ENCODE measurements around the gene HACD1. TPM values are rescaled to one million over a fixed set of nuclear protein-coding genes. Genes with fewer than 3 reads are reported as not detected.
"Not testable (repeated sequence)": the region's sequence is repeated elsewhere in the genome, so short reads cannot be mapped to it uniquely, and the experiment has no call there.

Gene HACD1
- total and polyA plus RNA-seq, 2 donors from 2014 or later = 11.4 to 11.6 TPM

DNA sequence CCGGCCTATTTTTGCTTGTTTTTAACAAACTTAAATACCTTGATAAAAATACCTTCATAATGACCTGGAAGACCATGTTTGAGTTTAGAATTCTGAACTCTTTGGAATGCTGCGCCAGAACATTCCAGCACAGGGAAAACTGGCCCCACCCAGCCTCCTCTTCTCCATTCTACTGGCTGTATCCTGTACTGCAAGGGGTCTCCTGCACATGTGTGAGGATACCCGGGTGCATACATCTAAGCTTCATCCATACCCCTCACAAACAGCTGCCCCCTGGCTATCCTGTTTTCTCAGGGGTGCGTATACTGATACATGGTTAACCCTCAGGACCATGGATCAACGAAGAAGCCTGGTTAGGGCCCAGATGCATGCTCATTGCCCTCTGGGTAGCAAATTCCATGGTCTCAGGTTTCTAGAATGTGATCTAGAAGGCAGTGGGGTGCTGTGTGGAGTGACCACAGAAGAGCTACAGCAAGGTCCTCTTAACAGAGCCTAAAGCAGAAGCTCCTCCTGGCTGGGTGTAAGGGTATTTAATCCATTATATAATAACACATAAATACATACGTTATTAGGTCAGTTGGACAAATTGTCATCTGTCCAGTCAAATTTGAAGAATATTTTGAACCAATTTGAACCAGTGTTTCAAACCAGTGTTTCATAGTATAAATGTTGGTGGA, 26.1 kb downstream of the HACD1 start:
- intact Hi-C loops (cut with DNase I) = no loop called here
- FAIRE-seq = no peak
- no peaks in the 10 kb centered on the region for H3K9me3 ChIP-seq (ENCODE audit: control insufficient read depth in 2 of 3, insufficient read depth in 1 of 3, low read length in 3 of 3)

GRCh38 chr10:17589316-17589715, 27.9 kb downstream of the HACD1 start:
- intact Hi-C loops (cut with DNase I); H3K36me3 ChIP-seq (ENCODE audit: control insufficient read depth in 2 of 3, insufficient read depth in 3 of 3, low read length in 3 of 3); H3K9me3 ChIP-seq (ENCODE audit: control insufficient read depth in 2 of 3, insufficient read depth in 1 of 3, low read length in 3 of 3); FAIRE-seq; H3K9ac ChIP-seq (ENCODE audit: low read length in 3 of 3); H3K27ac ChIP-seq (ENCODE audit: low read depth in 2 of 2, low read length in 2 of 2); DNase-seq; H3K4me1 ChIP-seq (ENCODE audit: control insufficient read depth in 2 of 3, insufficient read depth in 2 of 3, low read depth in 1 of 3, low read length in 3 of 3); H3K4me3 ChIP-seq (ENCODE audit: low read length in 3 of 3); H3K27me3 ChIP-seq (ENCODE audit: control insufficient read depth, insufficient read depth, low read length): not testable (repeated sequence)

More for the DNA sequence above, 26.1 kb downstream of the HACD1 start:
- no peaks in the 10 kb centered on the region for H3K27me3 ChIP-seq (ENCODE audit: control insufficient read depth, insufficient read depth, low read length)
- H3K4me1 ChIP-seq (ENCODE audit: control insufficient read depth in 2 of 3, insufficient read depth in 2 of 3, low read depth in 1 of 3, low read length in 3 of 3) = no peaks in the 10 kb centered on the region
- DNase-seq = no peak
- H3K9ac ChIP-seq (ENCODE audit: low read length in 3 of 3) = no peak overlapping the region
- no peak overlapping the region for H3K4me3 ChIP-seq (ENCODE audit: low read length in 3 of 3)
- TF ChIP-seq, protein P1, sequence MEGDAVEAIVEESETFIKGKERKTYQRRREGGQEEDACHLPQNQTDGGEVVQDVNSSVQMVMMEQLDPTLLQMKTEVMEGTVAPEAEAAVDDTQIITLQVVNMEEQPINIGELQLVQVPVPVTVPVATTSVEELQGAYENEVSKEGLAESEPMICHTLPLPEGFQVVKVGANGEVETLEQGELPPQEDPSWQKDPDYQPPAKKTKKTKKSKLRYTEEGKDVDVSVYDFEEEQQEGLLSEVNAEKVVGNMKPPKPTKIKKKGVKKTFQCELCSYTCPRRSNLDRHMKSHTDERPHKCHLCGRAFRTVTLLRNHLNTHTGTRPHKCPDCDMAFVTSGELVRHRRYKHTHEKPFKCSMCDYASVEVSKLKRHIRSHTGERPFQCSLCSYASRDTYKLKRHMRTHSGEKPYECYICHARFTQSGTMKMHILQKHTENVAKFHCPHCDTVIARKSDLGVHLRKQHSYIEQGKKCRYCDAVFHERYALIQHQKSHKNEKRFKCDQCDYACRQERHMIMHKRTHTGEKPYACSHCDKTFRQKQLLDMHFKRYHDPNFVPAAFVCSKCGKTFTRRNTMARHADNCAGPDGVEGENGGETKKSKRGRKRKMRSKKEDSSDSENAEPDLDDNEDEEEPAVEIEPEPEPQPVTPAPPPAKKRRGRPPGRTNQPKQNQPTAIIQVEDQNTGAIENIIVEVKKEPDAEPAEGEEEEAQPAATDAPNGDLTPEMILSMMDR (IDR thresholded peaks at IDR 0.05; ENCODE audit: borderline replicate concordance, extremely low read depth, insufficient read depth) = no peak
- no peaks in the 10 kb centered on the region for H3K36me3 ChIP-seq (ENCODE audit: control insufficient read depth in 2 of 3, insufficient read depth in 3 of 3, low read length in 3 of 3)
- no peak overlapping the region for H3K27ac ChIP-seq (ENCODE audit: low read depth in 2 of 2, low read length in 2 of 2)

DNA sequence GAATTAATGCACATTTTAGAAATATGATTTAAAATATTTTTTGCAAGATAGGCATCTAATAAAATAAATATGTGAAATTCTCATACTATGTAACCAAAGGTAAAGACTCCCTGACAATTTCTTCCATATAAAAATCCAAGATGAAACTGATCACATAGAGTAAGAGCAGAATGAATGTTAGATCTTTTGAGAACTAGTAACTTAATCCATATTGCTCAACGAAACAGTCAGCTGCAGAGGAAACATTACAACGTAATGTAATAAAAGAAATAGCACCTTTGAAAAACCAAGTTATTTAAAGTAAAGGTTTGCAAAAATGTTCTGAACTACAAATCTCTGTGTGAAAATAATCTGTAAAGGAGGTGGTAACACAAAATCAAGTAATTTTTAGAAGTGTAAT, 28.8 kb downstream of the HACD1 start:
- Histone ChIP-seq H3K36me3 (ENCODE audit: control insufficient read depth in 2 of 3, insufficient read depth in 3 of 3, low read length in 3 of 3) (no peaks in the 10 kb centered on the region), H3K27ac (ENCODE audit: low read depth in 2 of 2, low read length in 2 of 2) (no peak overlapping the region), H3K9me3 (ENCODE audit: control insufficient read depth in 2 of 3, insufficient read depth in 1 of 3, low read length in 3 of 3) (no peaks in the 10 kb centered on the region), H3K27me3 (ENCODE audit: control insufficient read depth, insufficient read depth, low read length) (no peaks in the 10 kb centered on the region), H3K4me3 (ENCODE audit: low read length in 3 of 3) (no peak overlapping the region), H3K4me1 (ENCODE audit: control insufficient read depth in 2 of 3, insufficient read depth in 2 of 3, low read depth in 1 of 3, low read length in 3 of 3) (no peaks in the 10 kb centered on the region), H3K9ac (ENCODE audit: low read length in 3 of 3) (no peak overlapping the region)
- intact Hi-C loops (cut with DNase I) = no loop called here
- FAIRE-seq (no peak), DNase-seq (no peak)
- TF ChIP-seq, protein P1 (IDR thresholded peaks at IDR 0.05; ENCODE audit: borderline replicate concordance, extremely low read depth, insufficient read depth) = no peak

- H3K9me3 ChIP-seq (ENCODE audit: control insufficient read depth in 2 of 3, insufficient read depth in 1 of 3, low read length in 3 of 3); H3K36me3 ChIP-seq (ENCODE audit: control insufficient read depth in 2 of 3, insufficient read depth in 3 of 3, low read length in 3 of 3); intact Hi-C loops (cut with DNase I); H3K4me1 ChIP-seq (ENCODE audit: control insufficient read depth in 2 of 3, insufficient read depth in 2 of 3, low read depth in 1 of 3, low read length in 3 of 3); H3K27ac ChIP-seq (ENCODE audit: low read depth in 2 of 2, low read length in 2 of 2); H3K27me3 ChIP-seq (ENCODE audit: control insufficient read depth, insufficient read depth, low read length); FAIRE-seq; H3K4me3 ChIP-seq (ENCODE audit: low read length in 3 of 3); H3K9ac ChIP-seq (ENCODE audit: low read length in 3 of 3): not testable (repeated sequence)
- peak in 2 of 5 donors; percentile 10 to 14 for DNase-seq
Measured at GRCh38 chr10:17587321-17587720, 29.9 kb downstream of the HACD1 start.
